Gastrocnemius medialis (tissue), 4 donors: ENCODE data around the gene MFRP.

ENCODE experiments used
- POLR2A ChIP-seq, 2 donors: fragments of 450-650 bp; IDR thresholded peaks; one replicate each; pipeline ENCODE4 v1.6.1; 2017; ENCODE audit warnings: antibody characterized with exemption in 2 of 2, mild to moderate bottlenecking in 2 of 2, moderate library complexity in 2 of 2
- TF ChIP-seq, protein P1 (sequence below), 5 experiments: fragments of 450-650 bp in 3 of 5; fragments of 200-600 bp in 2 of 5; sonication (generic) in 2 of 5; IDR thresholded peaks in 4 of 5; conservative IDR thresholded peaks in 1 of 5; 1 replicate in 4 of 5; 2 replicates in 1 of 5; pipeline ENCODE4 v1.5.1; 2016 to 2019; ENCODE audit warnings: antibody characterized with exemption in 5 of 5, mild to moderate bottlenecking in 3 of 5, moderate library complexity in 3 of 5

DNA sequence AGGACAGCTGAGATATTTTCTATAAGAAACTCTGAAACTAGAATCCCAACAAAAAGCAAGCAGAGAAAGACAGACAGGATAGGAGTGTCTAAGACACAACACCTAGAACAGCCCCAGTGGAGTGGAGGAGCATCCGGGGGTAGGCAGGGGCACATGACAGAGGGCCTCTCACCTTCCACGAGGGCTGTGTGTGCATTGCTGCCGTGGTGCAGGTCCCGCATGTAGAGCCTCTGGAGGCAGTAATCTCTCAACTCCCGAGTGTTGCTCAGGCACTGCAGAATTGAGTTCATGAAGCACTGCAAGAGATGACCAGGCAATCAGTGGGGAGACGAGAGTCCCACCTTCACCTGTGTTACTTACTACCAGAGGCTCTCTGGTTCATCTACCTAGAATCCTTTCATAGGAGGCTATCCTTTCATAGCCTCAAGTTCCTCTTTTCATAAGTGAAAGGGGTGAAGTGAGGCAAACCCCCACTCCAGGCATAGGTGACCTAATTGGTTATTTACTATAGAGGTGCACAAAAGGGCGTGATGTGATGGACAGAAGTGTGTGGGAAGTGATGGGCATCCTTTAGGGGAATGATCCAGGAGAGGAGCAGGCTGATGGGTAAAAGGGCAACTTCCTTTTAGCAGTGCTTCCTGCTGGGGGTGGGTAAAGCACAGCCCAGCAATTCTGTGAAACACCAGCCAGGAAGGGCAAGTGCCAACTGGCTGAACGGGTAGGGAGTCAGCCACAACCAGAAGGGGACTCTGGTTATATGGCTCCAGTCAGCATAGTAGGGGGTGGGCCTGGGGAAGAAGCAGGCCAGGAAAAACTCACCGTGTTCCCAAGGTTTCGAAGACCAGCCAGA, 13.1 kb upstream of the MFRP start:
- TF ChIP-seq, protein P1, sequence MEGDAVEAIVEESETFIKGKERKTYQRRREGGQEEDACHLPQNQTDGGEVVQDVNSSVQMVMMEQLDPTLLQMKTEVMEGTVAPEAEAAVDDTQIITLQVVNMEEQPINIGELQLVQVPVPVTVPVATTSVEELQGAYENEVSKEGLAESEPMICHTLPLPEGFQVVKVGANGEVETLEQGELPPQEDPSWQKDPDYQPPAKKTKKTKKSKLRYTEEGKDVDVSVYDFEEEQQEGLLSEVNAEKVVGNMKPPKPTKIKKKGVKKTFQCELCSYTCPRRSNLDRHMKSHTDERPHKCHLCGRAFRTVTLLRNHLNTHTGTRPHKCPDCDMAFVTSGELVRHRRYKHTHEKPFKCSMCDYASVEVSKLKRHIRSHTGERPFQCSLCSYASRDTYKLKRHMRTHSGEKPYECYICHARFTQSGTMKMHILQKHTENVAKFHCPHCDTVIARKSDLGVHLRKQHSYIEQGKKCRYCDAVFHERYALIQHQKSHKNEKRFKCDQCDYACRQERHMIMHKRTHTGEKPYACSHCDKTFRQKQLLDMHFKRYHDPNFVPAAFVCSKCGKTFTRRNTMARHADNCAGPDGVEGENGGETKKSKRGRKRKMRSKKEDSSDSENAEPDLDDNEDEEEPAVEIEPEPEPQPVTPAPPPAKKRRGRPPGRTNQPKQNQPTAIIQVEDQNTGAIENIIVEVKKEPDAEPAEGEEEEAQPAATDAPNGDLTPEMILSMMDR (IDR thresholded peaks at IDR 0.05 in 4 of 5, conservative IDR thresholded peaks at IDR 0.05 in 1 of 5): no peak
- TF ChIP-seq POLR2A (IDR thresholded peaks at IDR 0.05): no peak
